Prostate gland (tissue), 2 donors: Measurements from ENCODE around the gene PAX5.

Experiments used
- CTCF ChIP-seq, 4 experiments: fragments of 200-600 bp in 2 of 4; fragments of 450-650 bp in 2 of 4; sonication (generic) in 2 of 4; IDR thresholded peaks; 1 replicate in 3 of 4; 2 replicates in 1 of 4; pipeline ENCODE4 v1.5.1; 2016 to 2019; ENCODE audit warnings: antibody characterized with exemption in 4 of 4, mild to moderate bottlenecking in 2 of 4, moderate library complexity in 2 of 4
- POLR2A ChIP-seq: fragments of 450-650 bp; IDR thresholded peaks from one replicate; pipeline ENCODE4 v1.6.1; 2016; ENCODE audit warnings: antibody characterized with exemption, mild to moderate bottlenecking
- POLR2AphosphoS5 ChIP-seq: sonication (generic); formaldehyde crosslinking; IDR thresholded peaks from one replicate; pipeline ENCODE4 v1.6.1; 2017; ENCODE audit warnings: antibody characterized with exemption

GRCh38 chr9:36999728-37000333, 34.2 kb downstream of the PAX5 start:
- TF ChIP-seq CTCF (IDR thresholded peaks at IDR 0.05) (no peak), POLR2A (no peak), POLR2AphosphoS5 (no peak)
